Activated T-cell treated with anti-CD3 and anti-CD28 coated beads, Interleukin-2, amount 50 U/mL, for 1 hour (primary cell): ENCODE results near the gene POLR3C.

Experiments used
- DNase-seq: peaks from one replicate; pipeline ENCODE4 v3.0.0-alpha.2; 2020

Gene POLR3C

GRCh38 chr1:145874646-145875045 lies 50.6 kb downstream of the POLR3C start:
- DNase-seq, result no peak

- no peak for DNase-seq
Measured at GRCh38 chr1:145877923-145878486, 54.0 kb downstream of the POLR3C start.

GRCh38 chr1:145878724-145879123 lies 54.7 kb downstream of the POLR3C start:
- DNase-seq, result no peak

- no peak for DNase-seq
Measured at GRCh38 chr1:145879775-145880174, 55.8 kb downstream of the POLR3C start.

GRCh38 chr1:145884675-145885074 lies 60.7 kb downstream of the POLR3C start:
- DNase-seq, result no peak

- DNase-seq, result peak; percentile 90
Measured at GRCh38 chr1:145885738-145886287, 61.8 kb downstream of the POLR3C start, which contains the start of gene ANKRD35. ANKRD35 (minus strand) TSS chr1:145885866; CDS start chr1:145885758, 108 bp downstream.

GRCh38 chr1:145886390-145886789 lies 62.4 kb downstream of the POLR3C start:
- DNase-seq, result no peak

GRCh38 chr1:145886816-145887215 lies 62.8 kb downstream of the POLR3C start:
- no peak for DNase-seq

- no peak for DNase-seq
Measured at GRCh38 chr1:145887631-145888030, 63.6 kb downstream of the POLR3C start.

- no peak for DNase-seq
Measured at GRCh38 chr1:145889722-145890121, 65.7 kb downstream of the POLR3C start.

- DNase-seq, result no peak
Measured at GRCh38 chr1:145891143-145891542, 67.1 kb downstream of the POLR3C start.

GRCh38 chr1:145891587-145892485 lies 67.8 kb downstream of the POLR3C start:
- peak; percentile 67 for DNase-seq

- DNase-seq, result no peak
Measured at GRCh38 chr1:145892486-145893087, 68.6 kb downstream of the POLR3C start.

GRCh38 chr1:145893306-145894055 lies 69.5 kb downstream of the POLR3C start:
- DNase-seq, result no peak
